Skin of body (tissue), 2 donors: ENCODE results near the gene SMC2. TPM values are rescaled to one million over a fixed set of nuclear protein-coding genes. Genes with fewer than 3 reads are reported as not detected.

Source experiments
- DNase-seq: peaks from one replicate; lab custom pipeline; 2025; lab: John Stamatoyannopoulos, UW
- total RNA-seq: library from RNA; depleted of rRNA; stranded (reverse); fragments of >200 nt; gene quantifications from one replicate; pipeline ENCODE4 v1.2.3, GENCODE V29; 2014

The SMC2 gene
- 21.1 TPM for total RNA-seq

DNA sequence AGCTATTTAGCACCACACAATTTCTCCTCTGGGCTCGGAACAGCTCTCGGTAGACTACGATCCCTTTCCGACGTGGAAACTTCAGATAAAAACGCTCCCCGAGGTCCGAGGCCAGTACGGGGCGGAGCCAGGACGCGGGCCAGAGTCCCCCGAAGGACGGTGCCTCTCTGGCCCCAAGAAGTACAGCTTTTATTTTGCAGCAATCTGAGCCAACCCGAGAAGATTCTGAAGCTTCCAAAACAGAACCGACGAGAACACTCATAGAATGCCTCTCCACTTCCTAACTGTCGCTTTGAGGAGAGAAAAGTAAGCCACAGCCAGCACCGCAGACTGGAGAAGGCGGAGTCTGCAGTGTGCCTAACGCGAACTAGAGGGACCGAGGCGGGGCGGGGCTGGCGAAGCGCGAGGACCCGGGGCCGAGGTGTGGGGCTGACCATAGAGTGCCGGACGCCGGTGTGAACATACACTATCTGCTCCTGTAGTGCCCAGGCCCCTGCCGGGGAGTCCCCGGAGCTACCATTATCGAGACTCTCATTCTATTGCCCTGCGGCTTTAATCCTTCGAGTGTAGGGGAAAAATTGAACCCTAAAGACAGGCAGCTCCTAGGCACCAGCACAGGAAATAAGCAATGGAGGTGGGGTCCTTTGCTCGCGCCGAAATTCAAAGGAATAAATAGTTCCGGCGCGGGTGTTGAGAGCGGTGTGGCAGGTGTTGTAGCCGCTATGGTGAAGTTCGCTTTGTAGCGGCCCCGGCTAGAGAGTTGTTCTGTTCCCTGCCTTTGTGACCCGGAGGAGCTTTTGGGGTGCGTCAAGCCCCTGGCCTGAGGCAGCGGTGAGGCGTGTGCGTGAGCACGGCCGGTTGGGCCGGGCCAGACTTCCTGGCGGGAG, at the start of gene SMC2:
Gene SMC2, plus strand, starts transcription at position 663 of the 887 bp plus-strand sequence. CDS start 1,076 bp downstream, outside the sequence.
- peak; percentile 92 for DNase-seq

DNA sequence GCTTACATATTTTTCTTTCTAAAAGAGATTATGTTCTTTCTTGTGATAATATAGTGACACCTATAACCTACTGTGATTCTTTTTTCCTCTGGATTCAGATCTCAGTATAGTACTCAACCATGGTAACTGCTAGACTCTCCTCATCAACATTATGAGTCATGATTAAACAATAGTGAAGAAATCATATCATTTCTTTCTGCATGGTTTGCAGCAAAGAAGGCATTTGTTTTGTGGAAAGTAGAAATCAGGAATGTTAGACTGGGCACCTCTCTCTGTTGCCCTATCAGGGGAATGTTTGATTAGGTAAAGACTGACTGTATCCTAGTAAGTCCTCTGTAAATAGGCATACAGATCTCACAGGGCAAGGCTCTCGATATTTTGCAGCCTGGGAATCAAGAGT, 25.6 kb upstream of the SMC2 start:
- no peak for DNase-seq

DNA sequence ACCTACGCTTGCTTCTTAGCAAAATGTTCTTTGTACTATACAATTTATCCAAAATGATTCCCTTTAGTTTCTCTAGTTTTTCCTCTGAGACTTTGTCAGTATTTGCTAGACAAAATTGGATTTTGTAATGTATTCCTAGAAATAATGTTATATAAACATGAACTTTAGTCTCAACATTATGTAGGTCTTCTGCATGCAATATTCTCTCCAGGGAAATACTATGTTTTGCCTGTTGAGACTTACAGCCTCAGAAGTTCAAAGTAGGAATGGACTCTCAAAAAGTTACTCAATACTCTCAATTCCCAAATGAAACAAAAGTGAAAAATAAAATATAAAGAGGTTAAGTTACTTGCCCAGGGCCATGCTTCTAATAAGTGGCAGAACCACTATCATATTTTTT, 24.8 kb upstream of the SMC2 start:
- no peak for DNase-seq

DNA sequence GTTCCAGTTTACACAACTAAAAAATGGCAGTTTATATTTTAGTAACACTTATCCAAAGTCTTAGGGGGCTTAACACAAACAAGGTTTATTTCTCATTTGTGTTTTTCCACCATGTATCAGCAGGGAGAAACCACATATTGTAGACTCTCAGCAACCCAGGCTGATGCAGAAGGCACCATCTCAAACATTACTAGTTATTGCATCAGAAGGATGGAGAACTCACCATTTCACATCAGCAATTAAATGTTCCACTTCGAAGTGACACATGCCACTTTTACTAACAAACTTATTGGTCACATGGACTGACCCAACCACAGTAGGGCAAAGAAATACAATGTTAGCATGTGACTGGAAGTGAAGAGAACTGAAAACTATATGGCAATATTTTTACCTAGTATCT, 22.5 kb upstream of the SMC2 start:
- no peak for DNase-seq

DNA sequence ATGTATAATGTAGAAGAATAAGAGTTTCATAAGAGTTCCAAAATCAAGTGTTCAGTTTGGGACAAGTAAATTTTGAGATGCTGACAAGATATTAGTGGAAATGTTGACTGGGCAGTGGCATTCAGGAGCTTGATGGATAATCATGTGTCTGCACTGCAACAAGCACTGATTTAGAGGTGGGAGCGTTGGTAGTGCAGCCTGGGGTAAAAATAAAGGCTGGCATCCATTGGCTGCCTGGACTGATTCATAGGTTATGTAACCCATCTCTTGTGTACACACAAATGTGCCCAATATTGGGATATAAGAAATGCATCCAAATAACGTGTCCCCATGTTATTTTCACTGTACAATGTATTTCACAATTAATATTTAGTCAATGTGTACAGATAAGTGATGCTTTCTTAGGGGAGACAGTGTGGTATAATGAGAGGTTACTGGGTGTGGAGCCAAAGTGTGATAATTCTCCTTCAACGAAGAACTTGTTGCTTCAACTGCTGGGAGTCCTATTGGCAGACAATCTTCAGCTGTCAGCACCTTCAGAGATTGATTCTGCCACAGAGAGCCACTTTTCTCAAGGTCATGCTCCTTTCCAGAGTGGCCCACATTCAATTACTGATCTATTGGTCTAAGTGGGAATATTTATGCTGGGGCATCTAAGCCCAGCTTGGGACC, 20.9 kb upstream of the SMC2 start:
- no peak for DNase-seq

DNA sequence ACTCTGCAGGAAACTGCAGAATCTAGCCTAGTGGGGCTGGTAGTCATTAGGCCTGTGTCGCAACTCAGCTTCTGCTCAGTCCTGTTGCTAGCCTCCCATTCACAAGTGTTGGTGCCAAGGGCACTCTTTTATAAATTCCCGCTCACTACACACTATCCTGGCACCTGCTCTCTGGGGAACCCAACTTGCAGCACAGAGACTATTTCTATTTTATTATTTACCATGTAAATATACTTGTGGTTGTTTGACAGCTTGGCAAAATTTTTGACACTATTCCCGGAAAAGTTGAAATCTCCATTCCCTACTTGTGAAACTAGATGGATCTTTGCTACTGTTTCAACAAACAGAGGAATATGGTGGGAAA, 20.4 kb upstream of the SMC2 start:
- DNase-seq, result no peak

DNA sequence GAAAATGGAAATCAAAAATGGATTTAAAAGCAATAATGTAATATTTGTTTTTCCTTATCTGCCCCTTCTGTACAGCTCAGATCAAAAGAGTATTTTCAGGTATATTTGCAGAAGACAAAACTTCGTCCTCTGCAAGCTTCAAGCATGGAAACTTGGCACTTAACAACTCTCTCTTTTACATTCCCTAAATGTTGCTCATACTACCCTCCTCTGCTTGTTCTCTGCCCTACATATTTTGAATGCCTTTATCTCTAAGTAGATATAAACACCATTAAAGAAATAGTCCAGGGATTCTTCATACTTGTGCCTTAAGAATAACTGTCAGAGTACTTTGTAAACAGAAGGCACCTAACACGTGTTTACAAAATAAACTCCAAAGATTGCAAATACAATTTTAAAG, 19.2 kb upstream of the SMC2 start:
- no peak for DNase-seq

DNA sequence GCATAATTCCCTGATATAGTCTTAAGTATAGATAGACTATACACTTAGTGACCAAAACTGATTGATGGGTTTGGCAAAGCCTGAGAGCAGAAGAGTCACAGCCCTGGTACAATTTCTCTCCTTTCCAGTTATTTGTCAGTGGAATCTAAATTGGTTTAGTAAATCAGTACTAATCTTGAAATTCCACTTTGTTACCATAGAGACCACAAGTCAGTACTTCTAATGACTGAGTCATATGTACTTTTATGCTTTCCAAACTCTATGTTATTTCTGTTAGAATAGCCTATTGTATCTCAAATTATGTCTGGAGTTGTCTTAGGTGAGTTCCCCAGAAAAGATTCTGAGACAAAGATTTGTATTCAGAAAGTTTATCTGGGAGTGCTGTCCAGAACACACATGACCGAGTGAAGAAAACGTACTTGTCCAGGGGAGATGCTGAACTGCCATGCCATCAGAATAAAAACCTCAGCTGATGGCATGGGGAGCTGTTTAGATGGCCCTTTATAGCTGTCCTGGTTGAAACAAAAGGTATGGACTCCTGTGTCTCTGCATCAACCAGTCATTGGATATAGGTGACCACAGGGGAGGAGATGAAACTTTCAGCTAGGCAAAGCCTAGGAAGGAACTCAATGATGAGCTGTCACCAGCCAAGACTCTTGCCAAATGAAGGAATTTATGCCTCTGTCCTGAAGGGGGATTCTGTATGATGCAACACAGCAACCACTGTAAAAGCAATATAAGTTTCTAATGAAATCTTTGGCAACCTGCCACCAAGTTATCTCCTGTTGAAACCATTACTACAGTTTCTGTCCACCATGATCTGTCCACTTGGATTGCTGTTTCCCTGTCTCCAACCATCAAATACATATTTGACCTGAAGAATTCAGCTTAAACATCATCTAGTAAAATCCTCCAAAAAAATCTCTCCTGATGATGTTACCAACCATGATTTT, 18.0 kb upstream of the SMC2 start:
- DNase-seq, result no peak

DNA sequence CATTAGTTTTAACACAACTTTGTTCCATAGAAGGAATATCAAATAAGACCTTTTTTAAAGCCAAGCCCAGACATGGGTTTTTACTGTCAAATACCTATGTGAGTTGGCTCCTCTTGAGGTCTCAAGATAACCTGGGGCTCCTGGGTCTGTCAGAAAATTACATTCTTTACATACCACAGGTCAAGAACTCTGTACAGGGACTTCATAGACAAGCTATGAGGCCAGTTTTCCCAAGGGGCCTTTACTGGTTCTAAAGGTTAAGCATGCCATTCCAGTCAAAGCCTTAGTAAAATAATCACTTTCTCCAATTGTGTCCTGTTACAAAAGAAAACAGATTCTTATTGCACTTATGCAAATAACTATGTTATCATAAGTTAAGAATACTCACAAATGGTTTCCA, 15.5 kb upstream of the SMC2 start:
- no peak for DNase-seq

DNA sequence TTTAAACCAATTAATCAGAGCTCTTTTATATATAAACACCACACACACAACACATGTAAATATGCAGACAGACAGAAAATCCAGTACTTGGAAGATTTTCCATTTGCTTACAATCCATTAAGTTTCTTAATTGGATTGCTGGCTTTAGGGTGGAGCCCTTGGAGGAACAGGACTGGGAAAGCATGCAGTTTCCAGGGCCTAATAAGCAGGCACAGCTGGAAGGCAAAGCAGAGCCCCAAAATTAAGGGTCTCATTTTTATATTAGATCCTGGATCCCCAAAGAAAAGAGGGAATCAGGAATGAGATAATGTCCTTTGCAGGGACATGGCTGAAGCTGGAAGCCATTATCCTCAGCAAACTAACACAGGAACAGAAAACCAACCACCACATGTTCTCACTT, 13.1 kb upstream of the SMC2 start:
- DNase-seq, result no peak

DNA sequence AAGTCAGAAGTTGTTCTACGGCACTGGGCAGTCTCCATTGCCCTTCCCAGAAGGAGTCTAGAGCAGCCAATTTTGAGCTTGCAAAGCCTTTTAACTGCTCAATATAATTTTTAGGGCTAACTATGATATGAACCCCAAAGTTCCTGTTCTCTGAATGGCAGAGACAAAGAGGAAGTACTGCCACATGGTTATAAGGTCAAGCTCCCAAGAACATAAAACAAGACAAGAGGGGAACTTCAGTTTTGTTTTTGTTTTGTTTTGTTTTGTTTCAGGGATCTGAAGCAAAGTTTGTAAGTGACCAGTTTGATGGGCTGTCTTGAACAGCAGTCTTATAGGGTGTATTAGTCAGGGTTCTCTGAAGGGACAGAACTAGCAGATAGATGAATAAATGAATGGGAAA, 11.9 kb upstream of the SMC2 start:
- DNase-seq, result no peak

DNA sequence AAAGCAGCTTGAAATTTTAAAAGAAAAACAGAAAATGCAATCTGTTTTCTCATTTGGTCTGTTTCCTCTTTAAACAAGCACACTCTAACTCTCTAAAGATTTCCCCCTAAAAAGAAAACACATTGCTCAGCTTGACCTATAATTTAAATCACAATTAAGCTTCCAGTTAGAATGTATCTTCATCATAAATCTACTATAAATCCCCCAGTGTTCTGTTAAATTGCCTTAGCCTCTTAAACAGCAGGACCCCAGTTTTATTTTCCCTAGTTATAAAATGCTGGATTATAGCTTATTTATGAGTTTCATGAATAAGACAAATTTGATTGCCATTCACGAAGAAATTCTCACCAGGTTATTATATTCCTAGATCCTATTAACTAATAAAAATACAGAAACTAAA, 8.6 kb upstream of the SMC2 start:
- no peak for DNase-seq

DNA sequence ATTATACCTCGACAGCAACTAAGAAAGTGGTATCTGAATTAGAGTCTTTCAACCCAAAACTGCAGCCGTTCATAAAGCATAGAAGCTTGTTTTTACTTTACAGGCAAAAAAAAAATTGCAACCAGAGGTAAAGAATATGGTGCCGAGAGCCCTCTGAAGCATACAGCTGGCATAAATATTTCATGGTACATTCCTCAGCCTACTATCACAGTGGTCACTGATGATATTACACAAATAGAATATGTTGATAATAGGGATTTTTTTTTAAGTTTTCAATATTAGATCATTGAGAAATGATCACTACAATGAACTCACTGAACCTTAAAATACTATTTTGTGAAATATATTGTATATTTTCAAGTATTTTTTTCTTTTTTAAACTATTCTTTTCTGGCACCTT, 6.2 kb upstream of the SMC2 start:
- DNase-seq, result no peak

DNA sequence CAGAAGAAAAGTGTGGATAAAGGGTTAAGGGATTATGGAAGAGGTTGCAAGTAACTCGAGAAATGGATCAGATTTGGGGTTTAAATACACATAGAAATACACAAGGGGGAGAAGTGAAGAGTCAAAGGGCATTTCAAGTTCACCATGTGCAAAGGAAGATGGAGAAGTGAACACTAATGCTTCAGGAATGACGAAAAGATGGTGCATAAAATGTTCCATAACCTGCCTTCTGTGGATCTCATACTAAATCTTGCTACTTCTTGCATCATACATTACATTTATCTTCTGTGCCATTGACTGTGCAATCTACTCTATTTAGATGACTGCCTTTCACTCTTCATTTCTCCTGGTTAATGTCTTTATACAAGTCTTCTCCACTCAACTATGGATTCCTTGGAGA, 5.7 kb upstream of the SMC2 start:
- DNase-seq, result no peak

DNA sequence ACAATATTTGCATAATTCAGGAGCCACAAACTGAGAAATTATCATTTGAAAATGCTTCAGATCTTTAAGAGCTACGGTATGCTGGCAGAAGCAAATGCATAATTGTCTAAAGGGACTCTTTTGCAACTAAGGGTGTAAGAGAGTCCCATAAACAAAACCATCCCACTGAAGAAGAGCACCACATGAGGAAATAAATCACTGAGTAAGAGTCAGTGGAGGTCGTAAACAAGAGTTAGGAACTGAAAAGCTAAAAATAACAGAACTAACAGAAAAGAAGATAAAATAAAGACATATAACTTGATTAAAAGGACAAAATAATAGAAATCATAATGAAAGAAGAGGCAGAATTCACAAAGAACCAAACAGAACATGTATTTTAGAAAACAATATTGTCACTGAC, 3.5 kb upstream of the SMC2 start:
- DNase-seq, result peak; percentile 4

DNA sequence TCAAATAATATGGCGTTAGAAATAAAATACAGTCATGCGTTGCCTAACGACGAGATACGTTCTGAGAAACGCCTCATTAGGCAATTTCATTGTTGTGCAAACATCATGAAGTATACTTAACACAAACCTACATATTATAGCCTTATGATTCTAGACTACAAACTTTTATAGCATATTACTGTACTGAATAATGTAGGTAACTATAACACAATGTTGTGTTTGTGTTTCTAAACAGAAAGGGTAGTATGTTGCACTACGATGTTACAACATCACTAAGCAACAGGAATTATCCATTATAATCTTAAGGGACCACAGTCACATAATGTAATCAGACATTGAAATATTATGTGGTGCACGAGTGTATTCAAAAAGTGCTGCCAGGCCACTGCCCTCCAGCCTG, 3.0 kb upstream of the SMC2 start:
- DNase-seq, result no peak

DNA sequence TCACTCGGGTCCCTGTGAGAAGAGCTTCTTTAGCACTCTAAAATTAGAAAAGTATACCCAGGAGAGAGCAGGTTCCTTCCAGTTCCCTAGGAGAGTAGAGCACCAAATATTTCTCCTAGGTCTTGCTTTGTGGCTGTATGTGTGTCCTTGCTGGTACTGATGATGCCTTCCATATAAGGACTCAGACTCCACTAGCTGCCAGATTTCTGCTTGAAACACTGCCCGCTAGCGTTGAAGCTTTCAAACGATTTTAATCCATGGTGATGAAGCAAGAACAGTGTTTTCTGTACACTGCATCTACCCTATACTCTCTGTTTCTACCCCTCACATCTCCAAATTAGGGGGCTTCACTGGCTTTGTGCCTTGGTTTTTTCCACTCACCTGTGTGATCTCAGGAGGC, 2.4 kb upstream of the SMC2 start:
- no peak for DNase-seq

DNA sequence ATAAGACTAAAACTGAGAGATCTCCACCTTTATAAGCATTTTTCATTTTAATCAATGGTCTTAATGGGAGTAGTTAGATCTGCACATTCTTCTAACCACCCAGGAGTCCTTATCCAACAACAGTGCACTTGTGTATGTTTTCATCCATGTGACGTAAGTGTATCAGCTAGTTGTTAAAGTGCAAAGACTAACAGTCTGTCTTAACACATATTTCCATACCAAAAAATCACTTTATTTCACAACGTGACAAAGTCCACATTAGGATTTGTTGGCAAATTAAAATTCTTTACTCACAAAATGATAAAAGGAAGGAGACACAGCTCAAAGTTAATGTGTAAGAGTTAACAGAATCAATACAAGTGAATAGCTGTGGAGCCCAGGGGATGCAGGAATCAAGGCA, 1.9 kb upstream of the SMC2 start:
- no peak for DNase-seq

DNA sequence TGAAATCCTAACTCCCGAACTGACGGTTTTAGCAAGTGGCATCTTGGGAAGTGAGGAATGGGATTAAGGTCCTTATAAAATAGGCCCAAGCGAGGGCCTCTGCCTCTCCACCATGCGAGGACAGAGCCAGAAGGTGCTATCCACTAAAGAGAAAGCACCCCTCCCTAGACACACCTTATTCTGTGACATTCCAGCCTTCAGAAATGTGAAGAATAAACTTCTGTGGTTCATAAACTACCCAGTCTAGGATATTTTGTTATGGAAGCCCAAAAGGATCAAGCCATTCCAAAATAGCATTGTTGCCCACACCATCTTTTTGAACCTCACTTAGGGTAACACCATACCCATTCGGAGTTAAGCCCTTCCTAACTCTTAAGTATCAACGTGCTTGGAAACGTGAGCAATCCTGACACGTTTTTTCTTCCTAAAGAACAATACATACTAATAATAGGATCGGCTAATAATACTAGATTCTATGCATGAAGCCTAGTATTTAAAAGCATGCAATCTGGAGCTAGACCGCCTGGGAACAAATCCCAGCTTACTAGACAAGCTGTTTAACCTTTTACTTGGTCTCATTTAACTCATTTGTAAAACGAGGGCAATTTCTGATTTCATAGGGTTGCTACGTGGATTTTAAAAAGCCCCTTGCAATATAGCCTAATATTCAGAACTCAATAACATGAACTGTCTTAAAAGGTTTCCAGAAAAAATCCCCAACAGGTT, 1.1 kb upstream of the SMC2 start:
- DNase-seq, result no peak

DNA sequence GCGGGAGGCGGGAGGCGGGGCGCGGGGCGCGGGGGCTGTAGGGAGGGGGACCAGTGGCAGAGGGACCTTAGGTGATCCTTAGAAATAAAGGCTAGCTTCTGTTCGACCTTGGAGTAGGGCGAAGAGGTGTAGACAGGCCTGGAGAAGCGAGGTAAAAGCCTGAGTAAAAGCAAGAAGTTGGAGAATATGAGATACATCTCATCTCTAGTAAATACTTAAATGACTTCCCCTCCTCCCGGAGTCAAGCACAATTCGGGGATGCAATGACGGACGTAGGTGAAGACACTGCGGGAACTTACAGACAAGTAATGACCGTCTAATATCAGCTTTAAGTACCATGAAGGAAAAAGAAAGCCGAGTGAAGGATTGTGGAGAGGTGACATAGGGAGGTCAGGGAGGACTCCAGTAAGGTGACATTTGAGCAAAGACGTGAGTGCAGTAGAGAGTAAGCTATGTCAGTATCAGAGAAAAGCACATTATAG, 466 bp downstream of the SMC2 start:
- DNase-seq, result no peak

DNA sequence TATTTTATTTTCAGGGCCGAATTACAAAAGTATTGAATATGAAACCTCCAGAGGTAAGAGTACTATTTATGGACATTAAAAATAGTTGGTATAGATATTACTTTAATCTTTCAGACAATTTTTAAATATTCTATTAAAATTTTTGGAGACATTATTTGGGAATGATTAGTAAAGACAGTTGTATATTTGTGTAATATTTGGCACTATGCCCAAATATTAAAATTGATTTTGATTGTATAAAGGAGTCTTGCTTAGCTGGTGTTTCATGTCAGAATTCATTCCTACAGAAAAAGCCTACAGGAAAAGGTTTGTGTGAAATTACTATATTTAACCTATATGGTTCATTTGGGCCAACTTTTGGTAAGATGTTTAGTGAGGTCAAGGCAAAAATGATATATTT, 5.5 kb downstream of the SMC2 start:
- no peak for DNase-seq
